ENCODE results near the gene RNF144A. TPM values are rescaled to one million over a fixed set of nuclear protein-coding genes. Genes with fewer than 3 reads are reported as not detected.

Gene RNF144A
- total and polyA plus RNA-seq, 2 donors (not counting 1 experiment from before 2014, with no cell fraction given) = 0.17 to 0.24 TPM

GRCh38 chr2:6905668-6906067 is 11.5 kb upstream of the RNF144A start:
- no peak overlapping the region for H3K4me3 ChIP-seq (replicated peaks in 1 of 4; ENCODE audit: control extremely low read depth in 1 of 4, insufficient read depth in 1 of 4, low read depth in 3 of 4, low read length in 4 of 4)
- H2AFZ ChIP-seq (ENCODE audit: low read length) = no peak overlapping the region
- no peaks in the 10 kb centered on the region for H3K79me2 ChIP-seq (ENCODE audit: control insufficient read depth, insufficient read depth, low read length)
- DNase-seq (ENCODE audit: low read depth in 2 of 2) = no peak
- no peaks in the 10 kb centered on the region for H3K36me3 ChIP-seq (ENCODE audit: control insufficient read depth, insufficient read depth, low read length)
- H4K20me1 ChIP-seq (ENCODE audit: control insufficient read depth, extremely low read depth, insufficient read depth, low read length) = no peaks in the 10 kb centered on the region
- no peaks in the 10 kb centered on the region for H3K4me1 ChIP-seq (ENCODE audit: control insufficient read depth, extremely low read depth, insufficient read depth, low read length)
- no peak overlapping the region for H3K4me2 ChIP-seq (ENCODE audit: extremely low read depth, insufficient read depth, low read length)
- TF ChIP-seq EZH2 (IDR thresholded peaks at IDR 0.05; ENCODE audit: low read length, missing control alignments) (no peak), CTCF (conservative IDR thresholded peaks at IDR 0.05 in 1 of 2, IDR thresholded peaks at IDR 0.05 in 1 of 2; ENCODE audit: low read depth in 1 of 2, low read length in 2 of 2) (no peak)
- H3K9me3 ChIP-seq (ENCODE audit: control insufficient read depth, insufficient read depth, low read depth, low read length) = no peaks in the 10 kb centered on the region
- no peaks in the 10 kb centered on the region for H3K27me3 ChIP-seq (ENCODE audit: control insufficient read depth, insufficient read depth, low read length)
- no peak overlapping the region for H3K9ac ChIP-seq (ENCODE audit: insufficient read depth, low read length)
- no peak overlapping the region for H3K27ac ChIP-seq (ENCODE audit: insufficient read depth, low read length)

GRCh38 chr2:6906165-6906741 is 11.0 kb upstream of the RNF144A start:
- no peak for TF ChIP-seq EZH2 (IDR thresholded peaks at IDR 0.05; ENCODE audit: low read length, missing control alignments)
- TF ChIP-seq CTCF (conservative IDR thresholded peaks at IDR 0.05 in 1 of 2, IDR thresholded peaks at IDR 0.05 in 1 of 2; ENCODE audit: low read depth in 1 of 2, low read length in 2 of 2) = no peak
- DNase-seq (ENCODE audit: low read depth in 2 of 2) = no peak
- H3K9ac ChIP-seq (ENCODE audit: insufficient read depth, low read length) = no peak overlapping the region
- no peaks in the 10 kb centered on the region for H3K36me3 ChIP-seq (ENCODE audit: control insufficient read depth, insufficient read depth, low read length)
- no peak overlapping the region for H3K27ac ChIP-seq (ENCODE audit: insufficient read depth, low read length)
- H4K20me1 ChIP-seq (ENCODE audit: control insufficient read depth, extremely low read depth, insufficient read depth, low read length) = no peaks in the 10 kb centered on the region
- H3K4me2 ChIP-seq (ENCODE audit: extremely low read depth, insufficient read depth, low read length) = no peak overlapping the region
- H3K4me1 ChIP-seq (ENCODE audit: control insufficient read depth, extremely low read depth, insufficient read depth, low read length) = no peaks in the 10 kb centered on the region
- no peaks in the 10 kb centered on the region for H3K27me3 ChIP-seq (ENCODE audit: control insufficient read depth, insufficient read depth, low read length)
- H3K4me3 ChIP-seq (replicated peaks in 1 of 4; ENCODE audit: control extremely low read depth in 1 of 4, insufficient read depth in 1 of 4, low read depth in 3 of 4, low read length in 4 of 4) = no peak overlapping the region
- H3K9me3 ChIP-seq (ENCODE audit: control insufficient read depth, insufficient read depth, low read depth, low read length) = no peaks in the 10 kb centered on the region
- H2AFZ ChIP-seq (ENCODE audit: low read length) = no peak overlapping the region
- no peaks in the 10 kb centered on the region for H3K79me2 ChIP-seq (ENCODE audit: control insufficient read depth, insufficient read depth, low read length)

- Histone ChIP-seq H3K79me2 (ENCODE audit: control insufficient read depth, insufficient read depth, low read length) (no peaks in the 10 kb centered on the region), H3K4me3 (replicated peaks in 1 of 4; ENCODE audit: control extremely low read depth in 1 of 4, insufficient read depth in 1 of 4, low read depth in 3 of 4, low read length in 4 of 4) (no peak overlapping the region), H3K36me3 (ENCODE audit: control insufficient read depth, insufficient read depth, low read length) (no peaks in the 10 kb centered on the region), H3K9ac (ENCODE audit: insufficient read depth, low read length) (no peak overlapping the region), H3K27ac (ENCODE audit: insufficient read depth, low read length) (no peak overlapping the region), H3K4me1 (ENCODE audit: control insufficient read depth, extremely low read depth, insufficient read depth, low read length) (no peaks in the 10 kb centered on the region), H3K27me3 (ENCODE audit: control insufficient read depth, insufficient read depth, low read length) (peaks cover 3% of the 10 kb centered on the region), H3K9me3 (ENCODE audit: control insufficient read depth, insufficient read depth, low read depth, low read length) (no peaks in the 10 kb centered on the region), H2AFZ (ENCODE audit: low read length) (no peak overlapping the region), H4K20me1 (ENCODE audit: control insufficient read depth, extremely low read depth, insufficient read depth, low read length) (no peaks in the 10 kb centered on the region), H3K4me2 (ENCODE audit: extremely low read depth, insufficient read depth, low read length) (no peak overlapping the region)
- no peak for DNase-seq (ENCODE audit: low read depth in 2 of 2)
- TF ChIP-seq EZH2 (IDR thresholded peaks at IDR 0.05; ENCODE audit: low read length, missing control alignments) (no peak), CTCF (conservative IDR thresholded peaks at IDR 0.05 in 1 of 2, IDR thresholded peaks at IDR 0.05 in 1 of 2; ENCODE audit: low read depth in 1 of 2, low read length in 2 of 2) (no peak)
Measured at GRCh38 chr2:6908291-6908690, 8.9 kb upstream of the RNF144A start.
